Rectal smooth muscle tissue (tissue), 1 donor: ENCODE data around the gene DAD1.
"Not testable (repeated sequence)": the region's sequence is repeated elsewhere in the genome, so short reads cannot be mapped to it uniquely, and the experiment has no call there.

Experiments used
- H3K27ac ChIP-seq: one replicate; pipeline ENCODE4 v1.7.0; 2013; ENCODE audit warnings: low read depth, low read length, inconsistent platforms
- H3K27me3 ChIP-seq: one replicate; pipeline ENCODE4 v1.7.0; 2013; ENCODE audit warnings: low read length; ENCODE audit not compliant: control insufficient read depth, insufficient read depth
- H3K36me3 ChIP-seq: one replicate; pipeline ENCODE4 v1.7.0; 2013; ENCODE audit warnings: low read length; ENCODE audit not compliant: control insufficient read depth, insufficient read depth
- H3K4me1 ChIP-seq: one replicate; pipeline ENCODE4 v1.7.0; 2013; ENCODE audit warnings: low read length; ENCODE audit not compliant: control insufficient read depth, insufficient read depth
- H3K4me3 ChIP-seq: one replicate; pipeline ENCODE4 v1.7.0; 2013; ENCODE audit warnings: low read length
- H3K9ac ChIP-seq: one replicate; pipeline ENCODE4 v1.7.0; 2013; ENCODE audit warnings: low read length

The DAD1 gene

DNA sequence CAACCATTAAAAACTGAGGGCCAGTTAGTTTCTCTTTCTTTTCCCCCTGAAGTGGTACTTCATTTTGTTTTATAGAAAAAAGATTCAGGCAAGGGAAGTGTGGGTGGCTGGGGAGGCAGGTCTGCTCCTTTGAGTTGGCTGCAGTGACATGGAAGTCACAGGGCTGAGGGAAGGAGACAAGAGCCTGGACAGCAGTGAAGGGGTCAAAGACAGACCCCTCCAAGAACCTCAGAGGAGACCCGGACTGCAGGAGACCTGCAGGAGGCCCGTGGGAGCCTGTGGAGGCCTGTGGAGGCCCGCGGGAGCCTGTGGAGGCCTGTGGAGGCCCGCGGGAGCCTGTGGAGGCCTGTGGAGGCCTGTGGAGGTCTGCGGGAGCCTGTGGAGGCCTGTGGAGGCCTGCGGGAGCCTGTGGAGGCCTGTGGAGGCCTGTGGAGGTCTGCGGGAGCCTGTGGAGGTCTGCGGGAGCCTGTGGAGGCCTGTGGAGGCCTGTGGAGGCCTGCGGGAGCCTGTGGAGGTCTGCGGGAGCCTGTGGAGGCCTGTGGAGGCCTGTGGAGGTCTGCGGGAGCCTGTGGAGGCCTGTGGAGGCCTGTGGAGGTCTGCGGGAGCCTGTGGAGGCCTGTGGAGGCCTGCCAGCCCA is 35.0 kb downstream of the DAD1 start:
- not testable (repeated sequence) for H3K36me3 ChIP-seq, H3K27me3 ChIP-seq, H3K4me1 ChIP-seq, H3K9ac ChIP-seq, H3K27ac ChIP-seq, H3K4me3 ChIP-seq

DNA sequence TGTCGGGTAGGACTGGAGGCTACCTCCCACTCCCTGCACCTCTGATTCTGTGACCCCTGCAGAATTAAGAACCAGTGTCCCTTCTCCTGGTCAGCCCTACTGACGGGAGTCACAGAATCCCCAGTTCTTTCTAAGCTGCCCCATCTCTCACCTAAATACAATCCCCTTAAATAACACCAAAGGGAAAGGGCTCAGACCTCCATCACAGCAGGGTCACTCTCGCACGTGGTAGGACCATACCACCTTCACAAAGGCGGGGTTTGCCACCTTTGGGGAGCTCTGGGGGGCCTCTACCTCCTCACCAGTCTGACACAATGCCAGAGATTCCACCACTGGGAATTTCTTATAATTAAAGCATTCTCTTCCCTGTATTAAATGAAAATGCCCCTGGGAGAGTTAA is 35.6 kb downstream of the DAD1 start:
- Histone ChIP-seq H3K4me3 (no peak overlapping the region), H3K27ac (no peak overlapping the region), H3K27me3 (no peaks in the 10 kb centered on the region), H3K4me1 (peaks cover 3% of the 10 kb centered on the region), H3K36me3 (no peaks in the 10 kb centered on the region), H3K9ac (no peak overlapping the region)

DNA sequence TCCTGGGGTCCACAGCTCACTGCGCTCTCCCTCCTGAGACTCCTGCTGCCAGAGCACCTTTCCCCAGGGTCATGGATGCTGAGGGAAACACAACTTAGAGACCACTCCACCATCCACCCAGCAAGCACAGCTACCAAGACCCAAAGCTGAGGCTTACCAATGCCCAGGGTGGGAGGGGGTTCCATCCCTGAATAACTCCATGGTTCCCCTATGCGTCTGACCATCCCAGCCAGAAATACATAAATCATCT is 36.3 kb downstream of the DAD1 start:
- H3K36me3 ChIP-seq: no peaks in the 10 kb centered on the region

DNA sequence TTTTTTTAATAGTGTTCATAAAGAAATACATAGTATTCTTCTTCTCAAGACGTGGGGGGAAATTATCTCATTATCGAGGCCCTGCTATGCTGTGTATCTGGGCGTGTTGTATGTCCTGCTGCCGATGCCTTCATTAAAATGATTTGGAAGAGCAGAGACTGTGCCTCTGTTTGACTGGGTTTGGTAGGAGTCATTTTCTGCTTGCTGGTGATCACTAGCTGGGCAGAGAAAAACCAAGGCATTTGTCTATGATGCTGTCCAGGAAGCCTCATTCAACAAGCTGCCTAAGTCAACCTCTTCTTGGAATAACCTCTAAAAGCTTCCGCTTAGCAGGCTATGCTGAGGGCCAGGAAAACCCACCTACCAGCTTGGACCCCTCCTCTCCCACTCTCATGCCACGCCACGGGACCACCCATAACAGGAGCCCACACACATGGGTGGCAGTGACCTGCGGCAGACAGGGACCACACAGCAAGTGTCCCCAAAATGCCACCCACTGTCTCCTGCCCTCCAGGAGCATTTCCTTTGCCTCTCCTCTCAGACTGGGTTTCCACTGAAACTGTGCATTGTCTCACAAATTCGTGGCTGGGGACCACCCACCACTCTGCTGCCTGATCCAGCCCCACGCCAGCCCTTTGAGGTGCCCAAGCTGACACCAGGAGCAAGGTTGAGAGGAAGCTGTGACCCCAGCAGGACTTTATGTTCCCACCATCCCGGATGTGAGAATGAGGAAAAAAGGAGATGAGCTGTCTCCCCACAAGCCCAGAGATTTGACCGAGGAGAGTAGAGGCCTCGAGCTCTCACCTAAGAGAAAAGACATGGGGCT is 36.8 kb downstream of the DAD1 start:
- no peak overlapping the region for H3K4me3 ChIP-seq
- no peaks in the 10 kb centered on the region for H3K36me3 ChIP-seq
- H3K9ac ChIP-seq: no peak overlapping the region
- H3K4me1 ChIP-seq: peaks cover 3% of the 10 kb centered on the region
- no peaks in the 10 kb centered on the region for H3K27me3 ChIP-seq
- no peak overlapping the region for H3K27ac ChIP-seq

More for the DNA sequence above, 36.3 kb downstream of the DAD1 start:
- H3K27me3 ChIP-seq: no peaks in the 10 kb centered on the region
- H3K27ac ChIP-seq: no peak overlapping the region
- H3K4me1 ChIP-seq: peaks cover 3% of the 10 kb centered on the region
- H3K4me3 ChIP-seq: no peak overlapping the region
- H3K9ac ChIP-seq: no peak overlapping the region

DNA sequence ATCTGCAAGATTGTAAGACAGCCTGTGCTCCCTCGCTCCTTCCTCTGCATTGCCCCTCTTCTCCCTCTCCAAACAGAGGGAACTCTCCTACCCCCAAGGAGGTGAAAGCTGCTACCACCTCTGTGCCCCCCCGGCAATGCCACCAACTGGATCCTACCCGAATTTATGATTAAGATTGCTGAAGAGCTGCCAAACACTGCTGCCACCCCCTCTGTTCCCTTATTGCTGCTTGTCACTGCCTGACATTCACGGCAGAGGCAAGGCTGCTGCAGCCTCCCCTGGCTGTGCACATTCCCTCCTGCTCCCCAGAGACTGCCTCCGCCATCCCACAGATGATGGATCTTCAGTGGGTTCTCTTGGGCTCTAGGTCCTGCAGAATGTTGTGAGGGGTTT is 37.4 kb downstream of the DAD1 start:
- no peaks in the 10 kb centered on the region for H3K36me3 ChIP-seq
- no peak overlapping the region for H3K27ac ChIP-seq
- no peak overlapping the region for H3K9ac ChIP-seq
- H3K4me1 ChIP-seq: peaks cover under 1% of the 10 kb centered on the region
- no peak overlapping the region for H3K4me3 ChIP-seq
- H3K27me3 ChIP-seq: no peaks in the 10 kb centered on the region

DNA sequence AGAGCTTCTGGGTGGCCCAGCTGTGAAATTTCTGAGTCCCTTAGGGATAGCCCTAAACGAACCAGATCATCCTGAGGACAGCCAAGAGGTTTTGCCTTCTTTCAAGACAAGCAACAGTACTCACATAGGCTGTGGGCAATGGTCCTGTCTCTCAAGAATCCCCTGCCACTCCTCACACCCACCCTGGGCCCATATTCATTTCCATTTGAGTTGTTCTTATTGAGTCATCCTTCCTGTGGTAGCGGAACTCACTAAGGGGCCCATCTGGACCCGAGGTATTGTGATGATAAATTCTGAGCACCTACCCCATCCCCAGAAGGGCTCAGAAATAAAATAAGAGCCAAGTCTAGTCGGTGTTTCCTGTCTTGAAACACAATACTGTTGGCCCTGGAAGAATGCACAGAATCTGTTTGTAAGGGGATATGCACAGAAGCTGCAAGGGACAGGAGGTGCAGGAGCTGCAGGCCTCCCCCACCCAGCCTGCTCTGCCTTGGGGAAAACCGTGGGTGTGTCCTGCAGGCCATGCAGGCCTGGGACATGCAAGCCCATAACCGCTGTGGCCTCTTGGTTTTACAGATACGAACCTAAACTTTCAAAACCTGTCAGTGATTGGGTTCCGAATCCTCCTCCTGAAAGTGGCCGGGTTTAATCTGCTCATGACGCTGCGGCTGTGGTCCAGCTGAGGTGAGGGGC is 38.9 kb downstream of the DAD1 start:
- H3K4me1 ChIP-seq: no peaks in the 10 kb centered on the region
- no peak overlapping the region for H3K27ac ChIP-seq
- no peaks in the 10 kb centered on the region for H3K36me3 ChIP-seq
- H3K4me3 ChIP-seq: no peak overlapping the region
- no peak overlapping the region for H3K9ac ChIP-seq
- no peaks in the 10 kb centered on the region for H3K27me3 ChIP-seq

DNA sequence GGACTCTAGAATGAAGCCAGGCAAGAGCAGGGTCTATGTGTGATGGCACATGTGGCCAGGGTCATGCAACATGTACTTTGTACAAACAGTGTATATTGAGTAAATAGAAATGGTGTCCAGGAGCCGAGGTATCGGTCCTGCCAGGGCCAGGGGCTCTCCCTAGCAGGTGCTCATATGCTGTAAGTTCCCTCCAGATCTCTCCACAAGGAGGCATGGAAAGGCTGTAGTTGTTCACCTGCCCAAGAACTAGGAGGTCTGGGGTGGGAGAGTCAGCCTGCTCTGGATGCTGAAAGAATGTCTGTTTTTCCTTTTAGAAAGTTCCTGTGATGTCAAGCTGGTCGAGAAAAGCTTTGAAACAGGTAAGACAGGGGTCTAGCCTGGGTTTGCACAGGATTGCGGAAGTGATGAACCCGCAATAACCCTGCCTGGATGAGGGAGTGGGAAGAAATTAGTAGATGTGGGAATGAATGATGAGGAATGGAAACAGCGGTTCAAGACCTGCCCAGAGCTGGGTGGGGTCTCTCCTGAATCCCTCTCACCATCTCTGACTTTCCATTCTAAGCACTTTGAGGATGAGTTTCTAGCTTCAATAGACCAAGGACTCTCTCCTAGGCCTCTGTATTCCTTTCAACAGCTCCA is 39.6 kb downstream of the DAD1 start:
- Histone ChIP-seq H3K4me1 (no peaks in the 10 kb centered on the region), H3K9ac (no peak overlapping the region), H3K27ac (no peak overlapping the region), H3K36me3 (no peaks in the 10 kb centered on the region), H3K4me3 (no peak overlapping the region), H3K27me3 (no peaks in the 10 kb centered on the region)

DNA sequence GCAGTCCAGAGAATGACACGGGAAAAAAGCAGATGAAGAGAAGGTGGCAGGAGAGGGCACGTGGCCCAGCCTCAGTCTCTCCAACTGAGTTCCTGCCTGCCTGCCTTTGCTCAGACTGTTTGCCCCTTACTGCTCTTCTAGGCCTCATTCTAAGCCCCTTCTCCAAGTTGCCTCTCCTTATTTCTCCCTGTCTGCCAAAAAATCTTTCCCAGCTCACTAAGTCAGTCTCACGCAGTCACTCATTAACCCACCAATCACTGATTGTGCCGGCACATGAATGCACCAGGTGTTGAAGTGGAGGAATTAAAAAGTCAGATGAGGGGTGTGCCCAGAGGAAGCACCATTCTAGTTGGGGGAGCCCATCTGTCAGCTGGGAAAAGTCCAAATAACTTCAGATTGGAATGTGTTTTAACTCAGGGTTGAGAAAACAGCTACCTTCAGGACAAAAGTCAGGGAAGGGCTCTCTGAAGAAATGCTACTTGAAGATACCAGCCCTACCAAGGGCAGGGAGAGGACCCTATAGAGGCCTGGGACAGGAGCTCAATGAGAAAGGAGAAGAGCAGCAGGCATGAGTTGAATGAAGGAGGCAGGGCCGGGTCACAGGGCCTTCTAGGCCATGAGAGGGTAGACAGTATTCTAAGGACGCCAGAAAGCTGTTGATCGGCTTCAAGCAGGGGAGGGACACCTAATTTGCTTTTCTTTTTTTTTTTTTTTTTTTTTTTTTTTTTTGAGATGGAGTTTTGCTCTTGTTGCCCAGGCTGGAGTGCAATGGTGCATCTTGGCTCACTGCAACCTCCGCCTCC is 40.9 kb downstream of the DAD1 start:
- H3K36me3 ChIP-seq: no peaks in the 10 kb centered on the region
- H3K27me3 ChIP-seq: no peaks in the 10 kb centered on the region
- H3K27ac ChIP-seq: no peak overlapping the region
- H3K4me3 ChIP-seq: no peak overlapping the region
- H3K9ac ChIP-seq: no peak overlapping the region
- no peaks in the 10 kb centered on the region for H3K4me1 ChIP-seq

DNA sequence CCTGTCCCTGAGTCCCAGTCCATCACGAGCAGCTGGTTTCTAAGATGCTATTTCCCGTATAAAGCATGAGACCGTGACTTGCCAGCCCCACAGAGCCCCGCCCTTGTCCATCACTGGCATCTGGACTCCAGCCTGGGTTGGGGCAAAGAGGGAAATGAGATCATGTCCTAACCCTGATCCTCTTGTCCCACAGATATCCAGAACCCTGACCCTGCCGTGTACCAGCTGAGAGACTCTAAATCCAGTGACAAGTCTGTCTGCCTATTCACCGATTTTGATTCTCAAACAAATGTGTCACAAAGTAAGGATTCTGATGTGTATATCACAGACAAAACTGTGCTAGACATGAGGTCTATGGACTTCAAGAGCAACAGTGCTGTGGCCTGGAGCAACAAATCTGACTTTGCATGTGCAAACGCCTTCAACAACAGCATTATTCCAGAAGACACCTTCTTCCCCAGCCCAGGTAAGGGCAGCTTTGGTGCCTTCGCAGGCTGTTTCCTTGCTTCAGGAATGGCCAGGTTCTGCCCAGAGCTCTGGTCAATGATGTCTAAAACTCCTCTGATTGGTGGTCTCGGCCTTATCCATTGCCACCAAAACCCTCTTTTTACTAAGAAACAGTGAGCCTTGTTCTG is 41.6 kb downstream of the DAD1 start:
- no peaks in the 10 kb centered on the region for H3K4me1 ChIP-seq

DNA sequence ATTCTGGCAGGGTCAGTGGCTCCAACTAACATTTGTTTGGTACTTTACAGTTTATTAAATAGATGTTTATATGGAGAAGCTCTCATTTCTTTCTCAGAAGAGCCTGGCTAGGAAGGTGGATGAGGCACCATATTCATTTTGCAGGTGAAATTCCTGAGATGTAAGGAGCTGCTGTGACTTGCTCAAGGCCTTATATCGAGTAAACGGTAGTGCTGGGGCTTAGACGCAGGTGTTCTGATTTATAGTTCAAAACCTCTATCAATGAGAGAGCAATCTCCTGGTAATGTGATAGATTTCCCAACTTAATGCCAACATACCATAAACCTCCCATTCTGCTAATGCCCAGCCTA is 42.3 kb downstream of the DAD1 start:
- no peaks in the 10 kb centered on the region for H3K27me3 ChIP-seq
- no peaks in the 10 kb centered on the region for H3K4me1 ChIP-seq
- H3K27ac ChIP-seq: no peak overlapping the region
- no peak overlapping the region for H3K9ac ChIP-seq
- no peaks in the 10 kb centered on the region for H3K36me3 ChIP-seq
- no peak overlapping the region for H3K4me3 ChIP-seq

More for the DNA sequence above, 41.6 kb downstream of the DAD1 start:
- Histone ChIP-seq H3K4me3 (no peak overlapping the region), H3K27ac (no peak overlapping the region), H3K9ac (no peak overlapping the region), H3K36me3 (no peaks in the 10 kb centered on the region), H3K27me3 (no peaks in the 10 kb centered on the region)

DNA sequence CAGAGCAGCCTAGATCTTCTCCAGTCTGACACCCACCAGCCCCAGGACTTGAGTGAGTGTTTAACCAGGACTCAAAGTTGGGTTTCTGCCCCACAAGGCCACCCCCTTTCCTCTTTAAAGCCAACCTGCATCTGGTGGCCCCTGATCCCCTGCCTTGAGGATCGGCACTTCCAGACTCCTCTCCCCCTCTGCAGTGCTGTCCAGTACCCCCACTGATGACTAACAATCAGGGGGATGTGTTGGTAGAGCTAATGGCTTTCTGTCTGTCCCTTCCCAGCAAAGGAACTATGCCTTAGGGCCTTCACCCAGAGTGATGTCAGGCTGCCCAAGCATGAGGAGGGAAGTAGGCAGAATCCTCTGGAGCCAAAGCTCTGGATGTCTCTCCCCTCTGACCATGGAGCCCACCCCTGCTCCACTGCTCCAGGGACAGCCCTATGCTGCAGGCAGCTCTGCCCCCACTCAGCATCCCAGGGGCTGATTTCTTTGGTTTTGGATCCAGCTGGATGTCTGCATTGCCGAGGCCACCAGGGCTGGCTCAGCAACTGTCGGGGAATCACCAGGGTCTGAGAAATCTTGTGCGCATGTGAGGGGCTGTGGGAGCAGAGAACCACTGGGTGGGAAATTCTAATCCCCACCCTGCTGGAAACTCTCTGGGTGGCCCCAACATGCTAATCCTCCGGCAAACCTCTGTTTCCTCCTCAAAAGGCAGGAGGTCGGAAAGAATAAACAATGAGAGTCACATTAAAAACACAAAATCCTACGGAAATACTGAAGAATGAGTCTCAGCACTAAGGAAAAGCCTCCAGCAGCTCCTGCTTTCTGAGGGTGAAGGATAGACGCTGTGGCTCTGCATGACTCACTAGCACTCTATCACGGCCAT is 42.9 kb downstream of the DAD1 start:
- H3K4me1 ChIP-seq: no peaks in the 10 kb centered on the region
- no peak overlapping the region for H3K27ac ChIP-seq
- H3K4me3 ChIP-seq: no peak overlapping the region
- no peaks in the 10 kb centered on the region for H3K36me3 ChIP-seq
- no peaks in the 10 kb centered on the region for H3K27me3 ChIP-seq
- no peak overlapping the region for H3K9ac ChIP-seq
